ENCODE results near the gene NELFB. TPM values are rescaled to one million over a fixed set of nuclear protein-coding genes. Genes with fewer than 3 reads are reported as not detected.

NELFB gene
- total RNA-seq, 1 experiment from 2014 or later, result 72.6 TPM

- Histone ChIP-seq H3K36me3 (ENCODE audit: insufficient read depth, low read length, poor library complexity, severe bottlenecking) (no peaks in the 10 kb centered on the region), H3K27ac (ENCODE audit: low read depth, low read length, poor library complexity, severe bottlenecking) (peak within 1 kb of the TSS; percentile 87), H3K4me1 (ENCODE audit: insufficient read depth, low read length, poor library complexity, severe bottlenecking) (peaks cover 9% of the 10 kb centered on the region), H3K4me3 (ENCODE audit: low read depth, low read length, poor library complexity, severe bottlenecking) (peak within 1 kb of the TSS; percentile 72), H3K9me3 (ENCODE audit: low read depth, low read length, poor library complexity, severe bottlenecking) (no peaks in the 10 kb centered on the region), H3K27me3 (replicated peaks; ENCODE audit: insufficient read depth, low read depth, low read length, poor library complexity) (no peaks in the 10 kb centered on the region)
- DNase-seq (ENCODE audit: low spot score), result no peak
- ChIA-PET CTCF (interaction anchor here (0.5 to 1.0 kb wide), 3 partner anchors 49 to 207 kb away, joined by 3 to 7 read pairs (median 3); no protein-coding TSS in a partner anchor), POLR2A (ENCODE audit: low non-redundant PET) (no interaction called here)
- TF ChIP-seq CTCF (conservative IDR thresholded peaks at IDR 0.05; ENCODE audit: low read depth, low read length) (no peak), EZH2 (IDR thresholded peaks at IDR 0.05; ENCODE audit: borderline replicate concordance, low read depth, low read length, poor library complexity, severe bottlenecking) (no peak)
- intact Hi-C loops (cut with micrococcal nuclease; ENCODE audit: unreplicated experiment), result loop anchor here (5.0 kb wide), 1 partner anchor 433 kb away; the partner anchor contains the start of gene TMEM141
- no TSS peak for BruUV-seq (replicated peaks)
Measured at GRCh38 chr9:137224830-137225694, 30.1 kb upstream of the NELFB start, which contains the start of gene CYSRT1. TSS of gene CYSRT1 (plus strand) at chr9:137225174. CDS start at chr9:137225622, 448 bp downstream.

- Histone ChIP-seq H3K27me3 (replicated peaks; ENCODE audit: insufficient read depth, low read depth, low read length, poor library complexity) (no peaks in the 10 kb centered on the region), H3K4me1 (ENCODE audit: insufficient read depth, low read length, poor library complexity, severe bottlenecking) (peaks cover 9% of the 10 kb centered on the region), H3K36me3 (ENCODE audit: insufficient read depth, low read length, poor library complexity, severe bottlenecking) (no peaks in the 10 kb centered on the region), H3K4me3 (ENCODE audit: low read depth, low read length, poor library complexity, severe bottlenecking) (no peak overlapping the region), H3K27ac (ENCODE audit: low read depth, low read length, poor library complexity, severe bottlenecking) (no peak overlapping the region), H3K9me3 (ENCODE audit: low read depth, low read length, poor library complexity, severe bottlenecking) (no peaks in the 10 kb centered on the region)
- BruUV-seq (replicated peaks), result no TSS peak
- intact Hi-C loops (cut with micrococcal nuclease; ENCODE audit: unreplicated experiment), result no loop called here
- ChIA-PET CTCF (interaction anchor here (0.5 kb wide), 1 partner anchor 106 kb away, joined by 3 read pairs; no protein-coding TSS in a partner anchor), POLR2A (ENCODE audit: low non-redundant PET) (no interaction called here)
- TF ChIP-seq CTCF (conservative IDR thresholded peaks at IDR 0.05; ENCODE audit: low read depth, low read length) (no peak), EZH2 (IDR thresholded peaks at IDR 0.05; ENCODE audit: borderline replicate concordance, low read depth, low read length, poor library complexity, severe bottlenecking) (no peak)
- DNase-seq (ENCODE audit: low spot score), result no peak
Measured at GRCh38 chr9:137225699-137226331, 29.3 kb upstream of the NELFB start.

GRCh38 chr9:137226338-137227053, 28.6 kb upstream of the NELFB start:
- DNase-seq (ENCODE audit: low spot score), result no peak
- BruUV-seq (replicated peaks), result no TSS peak

More at GRCh38 chr9:137226338-137227053, 28.6 kb upstream of the NELFB start:
- POLR2A ChIA-PET (ENCODE audit: low non-redundant PET), result interaction anchor here (1.4 kb wide), 1 partner anchor 14 kb away, joined by 3 read pairs; no protein-coding TSS in a partner anchor
- no peaks in the 10 kb centered on the region for H3K27me3 ChIP-seq (replicated peaks; ENCODE audit: insufficient read depth, low read depth, low read length, poor library complexity)
- H3K27ac ChIP-seq (ENCODE audit: low read depth, low read length, poor library complexity, severe bottlenecking), result no peak overlapping the region
- H3K36me3 ChIP-seq (ENCODE audit: insufficient read depth, low read length, poor library complexity, severe bottlenecking), result no peaks in the 10 kb centered on the region
- TF ChIP-seq CTCF (conservative IDR thresholded peaks at IDR 0.05; ENCODE audit: low read depth, low read length) (no peak), EZH2 (IDR thresholded peaks at IDR 0.05; ENCODE audit: borderline replicate concordance, low read depth, low read length, poor library complexity, severe bottlenecking) (no peak)
- peaks cover 9% of the 10 kb centered on the region for H3K4me1 ChIP-seq (ENCODE audit: insufficient read depth, low read length, poor library complexity, severe bottlenecking)
- CTCF ChIA-PET, result interaction anchor here (1.8 kb wide), 1 partner anchor 10 kb away, joined by 10 read pairs; no protein-coding TSS in a partner anchor
- H3K9me3 ChIP-seq (ENCODE audit: low read depth, low read length, poor library complexity, severe bottlenecking), result no peaks in the 10 kb centered on the region
- no peak overlapping the region for H3K4me3 ChIP-seq (ENCODE audit: low read depth, low read length, poor library complexity, severe bottlenecking)
- intact Hi-C loops (cut with micrococcal nuclease; ENCODE audit: unreplicated experiment), result loop anchor here (1.0 kb wide), 1 partner anchor 108 kb away; no protein-coding TSS in a partner anchor
